HT-29 (cell line): ENCODE measurements around the gene ARHGAP24. TPM values are rescaled to one million over a fixed set of nuclear protein-coding genes. Genes with fewer than 3 reads are reported as not detected.
"Not testable (repeated sequence)": the region's sequence is repeated elsewhere in the genome, so short reads cannot be mapped to it uniquely, and the experiment has no call there.

Source experiments
- DNase-seq: peaks from one replicate; pipeline ENCODE4 v3.0.0-alpha.2; 2015; ENCODE audit warnings: low spot score
- total RNA-seq: library from RNA; depleted of rRNA; stranded (reverse); fragments of >200 nt; shearing (Covaris generic); gene quantifications from 2 replicates; pipeline ENCODE4 v1.2.3, GENCODE V29; 2014

ARHGAP24 gene
- total RNA-seq, 1 experiment from 2014 or later = 1.0 TPM

- DNase-seq = no peak
Measured at GRCh38 chr4:85515701-85516100, 40.8 kb downstream of the ARHGAP24 start.

GRCh38 chr4:85518526-85518925 lies 43.6 kb downstream of the ARHGAP24 start:
- not testable (repeated sequence) for DNase-seq

GRCh38 chr4:85520765-85521749 lies 46.1 kb downstream of the ARHGAP24 start:
- no peak for DNase-seq

GRCh38 chr4:85522277-85522676 lies 47.3 kb downstream of the ARHGAP24 start:
- DNase-seq = no peak

DNA sequence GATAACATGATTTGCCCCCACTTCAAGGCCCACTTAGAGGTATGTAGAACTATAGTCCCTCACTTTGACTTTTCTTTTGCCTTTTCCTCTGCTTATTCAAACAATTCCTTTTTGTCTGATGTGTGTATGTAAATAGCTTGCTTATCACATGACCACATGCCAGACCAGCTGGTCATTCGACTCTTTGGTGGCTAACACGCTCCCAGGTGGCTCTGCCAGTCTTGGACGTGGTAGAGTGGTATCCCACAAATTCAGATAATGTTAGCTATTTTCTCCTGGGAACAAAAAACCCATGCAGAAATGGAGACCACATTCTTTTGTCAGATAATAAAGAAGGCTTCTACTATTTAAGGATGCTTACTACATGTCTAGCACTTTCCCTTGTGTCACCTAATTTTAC lies 47.9 kb downstream of the ARHGAP24 start:
- no peak for DNase-seq

DNA sequence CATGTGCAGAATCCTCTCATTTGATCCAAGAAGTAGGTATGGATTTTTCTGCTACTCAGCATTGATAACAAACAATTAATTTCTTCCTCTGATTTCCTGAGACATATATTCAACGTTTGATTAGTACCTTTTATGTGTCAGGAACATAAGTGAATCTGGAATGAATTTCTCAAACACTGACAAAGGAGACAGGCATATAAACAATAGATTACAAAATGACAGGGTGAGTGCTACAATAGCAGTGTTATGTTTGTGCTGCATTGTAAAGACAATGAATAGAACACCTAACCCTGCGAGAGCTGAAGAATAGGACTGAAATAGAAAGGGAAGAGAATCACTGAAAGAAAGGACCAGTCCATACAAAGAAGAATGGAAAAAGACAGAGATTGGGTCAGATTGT lies 52.9 kb downstream of the ARHGAP24 start:
- no peak for DNase-seq

GRCh38 chr4:85531560-85532341 lies 56.8 kb downstream of the ARHGAP24 start:
- DNase-seq = no peak

GRCh38 chr4:85534120-85534519 lies 59.2 kb downstream of the ARHGAP24 start:
- no peak for DNase-seq

- no peak for DNase-seq
Measured at GRCh38 chr4:85543832-85544231, 68.9 kb downstream of the ARHGAP24 start.

DNA sequence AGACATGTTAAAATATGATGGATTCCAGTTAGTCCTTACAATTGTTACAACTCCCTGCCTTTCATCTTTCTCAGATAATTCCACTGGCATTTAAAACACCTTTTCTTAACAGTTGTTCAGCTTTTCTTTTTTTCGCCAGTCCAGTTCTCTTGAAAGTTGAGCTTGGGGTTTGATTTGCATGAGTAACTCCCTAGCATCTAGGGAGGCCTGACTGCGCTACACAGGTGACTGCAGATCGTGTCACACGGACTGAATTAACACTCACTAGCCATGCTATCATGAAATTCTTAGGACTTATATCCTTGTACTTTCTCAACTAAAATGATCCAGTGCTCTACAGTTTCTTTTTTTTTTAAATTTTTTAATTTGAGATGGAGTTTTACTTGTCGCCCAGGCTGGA lies 69.8 kb downstream of the ARHGAP24 start:
- DNase-seq = no peak

GRCh38 chr4:85548116-85548515 lies 73.2 kb downstream of the ARHGAP24 start:
- DNase-seq = no peak

GRCh38 chr4:85548841-85549240 lies 73.9 kb downstream of the ARHGAP24 start:
- DNase-seq = no peak

- DNase-seq = no peak
Measured at GRCh38 chr4:85555206-85555605, 80.3 kb downstream of the ARHGAP24 start.

DNA sequence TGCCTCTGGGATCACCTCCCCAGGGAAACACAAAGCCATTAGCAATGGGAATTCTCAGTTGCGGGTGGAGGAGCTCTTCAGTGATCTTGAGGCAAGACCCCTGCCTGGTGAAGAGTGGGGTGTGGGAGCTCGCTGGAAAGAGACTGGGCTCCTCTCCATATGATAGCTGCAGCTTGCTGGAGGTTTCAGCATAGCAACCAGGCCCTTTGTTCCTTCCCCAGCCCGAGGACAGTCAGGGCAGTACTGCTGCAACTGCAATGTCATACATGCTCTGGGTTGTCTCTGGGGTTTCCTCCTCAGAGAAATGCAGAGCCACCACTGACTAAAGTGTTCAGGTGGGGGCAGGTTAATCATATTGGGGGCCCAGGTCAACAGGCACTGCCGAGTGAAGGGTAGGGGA lies 81.3 kb downstream of the ARHGAP24 start:
- DNase-seq = no peak

GRCh38 chr4:85557016-85557901 lies 82.3 kb downstream of the ARHGAP24 start:
- DNase-seq = no peak

- DNase-seq = no peak
Measured at GRCh38 chr4:85565761-85566480, 91.0 kb downstream of the ARHGAP24 start.

GRCh38 chr4:85569730-85570299 lies 94.9 kb downstream of the ARHGAP24 start:
- no peak for DNase-seq

DNA sequence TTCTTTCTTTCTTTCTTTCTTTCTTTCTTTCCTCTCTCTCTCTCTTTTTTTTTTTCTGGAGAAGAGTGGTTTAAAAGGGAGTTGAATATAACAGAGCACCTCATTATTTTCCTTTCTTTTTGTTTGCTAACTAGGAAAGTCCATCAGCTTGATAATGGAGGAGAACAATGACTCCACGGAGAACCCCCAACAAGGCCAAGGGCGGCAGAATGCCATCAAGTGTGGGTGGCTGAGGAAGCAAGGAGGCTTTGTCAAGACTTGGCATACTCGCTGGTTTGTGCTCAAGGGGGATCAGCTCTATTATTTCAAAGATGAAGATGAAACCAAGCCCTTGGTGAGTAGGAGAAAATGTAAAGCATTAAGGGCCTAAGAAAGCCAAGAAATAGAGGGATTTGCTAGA lies 95.4 kb downstream of the ARHGAP24 start:
- no peak for DNase-seq

DNA sequence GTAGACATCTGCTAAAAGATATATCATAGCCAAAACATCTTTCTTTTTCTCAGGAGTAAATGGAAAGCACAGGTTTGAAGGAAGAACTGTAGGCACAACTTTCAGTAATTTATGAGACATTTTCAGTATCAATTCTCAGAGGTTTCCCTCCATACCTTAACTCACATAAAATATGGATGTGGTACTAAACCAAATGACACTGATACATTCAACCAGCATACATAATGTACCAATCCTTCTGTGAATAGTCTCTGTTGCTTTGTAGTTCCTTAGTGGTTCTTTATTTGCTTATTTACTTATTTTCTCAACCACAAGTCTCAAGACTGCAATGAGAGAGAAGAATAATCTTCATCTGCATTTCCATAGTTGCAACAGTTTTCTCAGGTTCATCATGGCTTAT lies 96.1 kb downstream of the ARHGAP24 start:
- DNase-seq = no peak

DNA sequence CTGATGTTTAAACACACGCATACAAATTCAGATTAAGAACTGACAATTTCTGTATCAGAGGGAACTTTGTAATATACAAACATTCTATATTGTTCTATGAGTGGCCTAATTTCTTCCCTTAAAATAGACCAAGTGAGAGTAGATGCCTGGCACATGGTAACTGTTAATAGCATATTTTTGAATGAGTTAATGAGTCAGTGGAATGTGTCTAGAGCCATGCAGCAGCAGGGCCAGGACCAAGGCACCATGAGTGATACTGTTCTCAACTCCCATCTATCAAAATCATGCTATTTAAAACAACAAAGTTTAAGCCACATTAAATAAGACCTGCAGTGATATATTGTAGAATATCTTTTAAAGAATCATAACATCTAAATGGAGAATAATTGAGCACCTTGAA lies 98.3 kb downstream of the ARHGAP24 start:
- no peak for DNase-seq

- no peak for DNase-seq
Measured at GRCh38 chr4:85577307-85577706, 102.4 kb downstream of the ARHGAP24 start.
